ENCODE data around the gene SPHK1. TPM values are rescaled to one million over a fixed set of nuclear protein-coding genes. Genes with fewer than 3 reads are reported as not detected.

SPHK1 gene
- total RNA-seq, 1 experiment from 2014 or later = 18.2 TPM

- intact Hi-C loops (cut with micrococcal nuclease; ENCODE audit: unreplicated experiment) = no loop called here
- ChIA-PET CTCF (interaction anchor here (0.6 kb wide), 1 partner anchor 68 kb away, joined by 3 read pairs; no protein-coding TSS in a partner anchor), POLR2A (no interaction called here)
- no peak overlapping the region for H3K27ac ChIP-seq (ENCODE audit: low read length)
- ATAC-seq (no peak), DNase-seq (ENCODE audit: low read depth, low spot score) (no peak)
- in situ Hi-C loops (cut with HindIII; ENCODE audit: low pct_unique_long_range_greater_than_20kb, low sequenced_read_pairs) = no loop called here
- H3K4me3 ChIP-seq (ENCODE audit: low read depth in 2 of 2, low read length in 2 of 2) = no peak overlapping the region
- no peaks in the 10 kb centered on the region for H3K4me1 ChIP-seq (ENCODE audit: control insufficient read depth, insufficient read depth, low read length)
- H3K27me3 ChIP-seq (ENCODE audit: control insufficient read depth, insufficient read depth, low read length) = no peaks in the 10 kb centered on the region
- BruUV-seq (replicated peaks) = no TSS peak
- H3K36me3 ChIP-seq (ENCODE audit: control insufficient read depth, insufficient read depth, low read length) = no peaks in the 10 kb centered on the region
- H3K9me3 ChIP-seq (ENCODE audit: control insufficient read depth, insufficient read depth, low read depth, low read length) = no peaks in the 10 kb centered on the region
- TF ChIP-seq CTCF (IDR thresholded peaks at IDR 0.05) (no peak), SIN3A (IDR thresholded peaks at IDR 0.05; ENCODE audit: borderline replicate concordance, insufficient read depth, low read depth, low read length) (no peak), TCF7L2 (IDR thresholded peaks at IDR 0.05; ENCODE audit: low read depth, low read length) (no peak), REST (IDR thresholded peaks at IDR 0.05; ENCODE audit: insufficient read depth in 1 of 2, low read depth in 2 of 2, low read length in 1 of 2) (no peak), POLR2AphosphoS5 (IDR thresholded peaks at IDR 0.05; ENCODE audit: low read depth, low read length) (no peak)
Observed at GRCh38 chr17:76341301-76341700, 43.1 kb upstream of the SPHK1 start.

- no TSS peak for BruUV-seq (replicated peaks)
- TF ChIP-seq CTCF (IDR thresholded peaks at IDR 0.05) (no peak), REST (IDR thresholded peaks at IDR 0.05; ENCODE audit: insufficient read depth in 1 of 2, low read depth in 2 of 2, low read length in 1 of 2) (no peak), TCF7L2 (IDR thresholded peaks at IDR 0.05; ENCODE audit: low read depth, low read length) (no peak), POLR2AphosphoS5 (IDR thresholded peaks at IDR 0.05; ENCODE audit: low read depth, low read length) (no peak), SIN3A (IDR thresholded peaks at IDR 0.05; ENCODE audit: borderline replicate concordance, insufficient read depth, low read depth, low read length) (no peak)
- H3K4me1 ChIP-seq (ENCODE audit: control insufficient read depth, insufficient read depth, low read length) = no peaks in the 10 kb centered on the region
- ChIA-PET CTCF (interaction anchor here (0.5 kb wide), 1 partner anchor 47 kb away, joined by 5 read pairs; no protein-coding TSS in a partner anchor), POLR2A (no interaction called here)
- in situ Hi-C loops (cut with HindIII; ENCODE audit: low pct_unique_long_range_greater_than_20kb, low sequenced_read_pairs) (no loop called here), intact Hi-C loops (cut with micrococcal nuclease; ENCODE audit: unreplicated experiment) (no loop called here)
- ATAC-seq (no peak), DNase-seq (ENCODE audit: low read depth, low spot score) (no peak)
- H3K9me3 ChIP-seq (ENCODE audit: control insufficient read depth, insufficient read depth, low read depth, low read length) = no peaks in the 10 kb centered on the region
- no peaks in the 10 kb centered on the region for H3K27me3 ChIP-seq (ENCODE audit: control insufficient read depth, insufficient read depth, low read length)
- H3K4me3 ChIP-seq (ENCODE audit: low read depth in 2 of 2, low read length in 2 of 2) = no peak overlapping the region
- no peak overlapping the region for H3K27ac ChIP-seq (ENCODE audit: low read length)
- H3K36me3 ChIP-seq (ENCODE audit: control insufficient read depth, insufficient read depth, low read length) = no peaks in the 10 kb centered on the region
Observed at GRCh38 chr17:76343106-76343505, 41.3 kb upstream of the SPHK1 start.

Measured in Panc1 (cell line).